HEK293 (cell line): ENCODE measurements around the gene TPBGL.

Experiments
- CTCF ChIA-PET: fragments of 350-600 bp; formaldehyde crosslinking; extraction: SDS; loops from one replicate; lab custom pipeline; 2021; ENCODE audit warnings: antibody characterized with exemption; lab: Yijun Ruan, JAX
- POLR2A ChIA-PET: fragments of 300-600 bp; formaldehyde crosslinking; extraction: SDS; loops from one replicate; lab custom pipeline; 2020; ENCODE audit warnings: antibody characterized with exemption, inconsistent platforms; lab: Yijun Ruan, JAX
- H3K27ac ChIP-seq: fragments of 200-500 bp; sonication (Bioruptor generic); 2 replicates; pipeline ENCODE4 v1.5.1; 2014; ENCODE audit warnings: low read depth, low read length, control low read depth, inconsistent platforms; ENCODE audit errors: extremely low read depth
- H3K36me3 ChIP-seq, 2 experiments: fragments of 200-500 bp in 1 of 2; sonication (Bioruptor generic) in 1 of 2; 1 replicate in 1 of 2; 2 replicates in 1 of 2; pipeline ENCODE4 v1.5.1; 2014 to 2017; ENCODE audit warnings: inconsistent platforms in 2 of 2, low read length in 2 of 2; ENCODE audit not compliant: control insufficient read depth in 2 of 2, insufficient read depth in 1 of 2
- H3K4me1 ChIP-seq: fragments of 200-500 bp; sonication (Bioruptor generic); 2 replicates; pipeline ENCODE4 v1.5.1; 2014; ENCODE audit warnings: mild to moderate bottlenecking, low read length, inconsistent platforms; ENCODE audit not compliant: control insufficient read depth, insufficient read depth
- H3K4me3 ChIP-seq: 2 replicates; pipeline ENCODE4 v1.5.1; 2011; ENCODE audit warnings: low read depth, mild to moderate bottlenecking, control low read depth, low read length, moderate library complexity
- H3K9me3 ChIP-seq: fragments of 200-500 bp; sonication (Bioruptor generic); 2 replicates; pipeline ENCODE4 v1.5.1; 2014; ENCODE audit warnings: low read depth, low read length, inconsistent platforms; ENCODE audit not compliant: control insufficient read depth, insufficient read depth
- MZF1 ChIP-seq: fragments of 450-650 bp; formaldehyde crosslinking; IDR thresholded peaks from 2 replicates; pipeline ENCODE4 v1.5.1; 2017; ENCODE audit warnings: missing biosample characterization, missing genetic modification characterization, borderline replicate concordance
- PRDM6 ChIP-seq: fragments of 450-650 bp; formaldehyde crosslinking; IDR thresholded peaks from 2 replicates; pipeline ENCODE4 v1.5.1; 2017; ENCODE audit warnings: missing biosample characterization, missing genetic modification characterization
- YY1 ChIP-seq: fragments of 450-650 bp; formaldehyde crosslinking; IDR thresholded peaks from 2 replicates; pipeline ENCODE4 v1.5.1; 2018; ENCODE audit warnings: missing biosample characterization, missing genetic modification characterization
- ZBTB1 ChIP-seq: fragments of 450-650 bp; formaldehyde crosslinking; IDR thresholded peaks from 2 replicates; pipeline ENCODE4 v1.5.1; 2016; ENCODE audit warnings: missing biosample characterization, missing genetic modification characterization
- ZBTB17 ChIP-seq: fragments of 450-650 bp; formaldehyde crosslinking; IDR thresholded peaks from 2 replicates; pipeline ENCODE4 v1.5.1; 2016; ENCODE audit warnings: missing biosample characterization, missing genetic modification characterization
- ZBTB49 ChIP-seq: fragments of 450-650 bp; formaldehyde crosslinking; IDR thresholded peaks from 2 replicates; pipeline ENCODE4 v1.5.1; 2016; ENCODE audit warnings: missing biosample characterization, missing genetic modification characterization, low read depth
- ZFP41 ChIP-seq: fragments of 450-650 bp; formaldehyde crosslinking; IDR thresholded peaks from 2 replicates; pipeline ENCODE4 v1.5.1; 2016; ENCODE audit warnings: missing biosample characterization, missing genetic modification characterization, borderline replicate concordance
- ZNF175 ChIP-seq: fragments of 450-650 bp; formaldehyde crosslinking; IDR thresholded peaks from 2 replicates; pipeline ENCODE4 v1.5.1; 2016; ENCODE audit warnings: missing biosample characterization, missing genetic modification characterization
- ZNF221 ChIP-seq: fragments of 450-650 bp; formaldehyde crosslinking; IDR thresholded peaks from 2 replicates; pipeline ENCODE4 v1.5.1; 2017; ENCODE audit warnings: missing biosample characterization, missing genetic modification characterization, borderline replicate concordance
- ZNF311 ChIP-seq: fragments of 450-650 bp; formaldehyde crosslinking; IDR thresholded peaks from 2 replicates; pipeline ENCODE4 v1.5.1; 2017; ENCODE audit warnings: missing biosample characterization, missing genetic modification characterization, borderline replicate concordance
- ZNF335 ChIP-seq: fragments of 450-650 bp; formaldehyde crosslinking; conservative IDR thresholded peaks from 2 replicates; pipeline ENCODE4 v1.5.1; 2016; ENCODE audit warnings: missing biosample characterization, missing genetic modification characterization
- ZNF571 ChIP-seq: fragments of 450-650 bp; formaldehyde crosslinking; IDR thresholded peaks from 2 replicates; pipeline ENCODE4 v1.5.0; 2017; ENCODE audit warnings: missing biosample characterization, missing genetic modification characterization
- ZNF585B ChIP-seq: fragments of 450-650 bp; formaldehyde crosslinking; IDR thresholded peaks from 2 replicates; pipeline ENCODE4 v1.5.1; 2016; ENCODE audit warnings: missing biosample characterization, missing genetic modification characterization
- ZNF626 ChIP-seq: fragments of 450-650 bp; sonication (Bioruptor Pico); formaldehyde crosslinking; IDR thresholded peaks from 2 replicates; pipeline ENCODE4 v1.5.1; 2018; ENCODE audit warnings: missing biosample characterization, missing genetic modification characterization, inconsistent platforms
- ZNF639 ChIP-seq: fragments of 450-650 bp; formaldehyde crosslinking; IDR thresholded peaks from 2 replicates; pipeline ENCODE4 v1.5.1; 2016; ENCODE audit warnings: missing biosample characterization, missing genetic modification characterization
- ZNF830 ChIP-seq: fragments of 450-650 bp; IDR thresholded peaks from 2 replicates; pipeline ENCODE4 v1.5.0; 2018; ENCODE audit warnings: missing biosample characterization, missing genetic modification characterization, low read depth, mild to moderate bottlenecking, moderate library complexity

The TPBGL gene

GRCh38 chr11:75249704-75250103, 9.1 kb downstream of the TPBGL start:
- CTCF ChIA-PET, result interaction anchor here (0.5 to 9.3 kb wide), 19 partner anchors 17 to 1106 kb away, joined by 3 to 273 read pairs (median 5); partner anchors contain the start of gene SLCO2B1
- Histone ChIP-seq H3K4me3 (no peak overlapping the region), H3K27ac (no peak overlapping the region), H3K4me1 (no peaks in the 10 kb centered on the region), H3K9me3 (no peaks in the 10 kb centered on the region), H3K36me3 (no peaks in the 10 kb centered on the region)
- POLR2A ChIA-PET, result no interaction called here
- TF ChIP-seq ZBTB1 (tag by site-specific recombination) (no peak), ZNF335 (tag by site-specific recombination) (no peak), ZNF626 (tag by site-specific recombination) (no peak)
- TF ChIP-seq, all 188 proteins: peak for 0

GRCh38 chr11:75254326-75254725, 13.8 kb downstream of the TPBGL start:
- Histone ChIP-seq H3K4me1 (no peaks in the 10 kb centered on the region), H3K4me3 (no peak overlapping the region), H3K36me3 (no peaks in the 10 kb centered on the region), H3K9me3 (no peaks in the 10 kb centered on the region), H3K27ac (no peak overlapping the region)
- CTCF ChIA-PET, result interaction anchor here (1.3 to 1.7 kb wide), 2 partner anchors 12 to 13 kb away, joined by 3 to 5 read pairs; partner anchors contain the start of gene TPBGL
- no peak for TF ChIP-seq ZFP41 (tag by site-specific recombination)
- TF ChIP-seq ZNF311 (tag by site-specific recombination), result no peak
- TF ChIP-seq ZBTB49, result no peak
- no peak for TF ChIP-seq ZNF639 (tag by site-specific recombination)
- TF ChIP-seq ZNF585B (tag by site-specific recombination), result no peak
- TF ChIP-seq ZNF830 (tag by site-specific recombination), result no peak
- TF ChIP-seq ZBTB1 (tag by site-specific recombination), result no peak
- no peak for TF ChIP-seq MZF1 (tag by site-specific recombination)
- no peak for TF ChIP-seq ZNF175
- no peak for TF ChIP-seq ZNF571 (tag by site-specific recombination)
- no peak for TF ChIP-seq YY1
- TF ChIP-seq ZBTB17 (tag by site-specific recombination), result no peak
- no peak for TF ChIP-seq ZNF221 (tag by site-specific recombination)
- no peak for TF ChIP-seq PRDM6
- POLR2A ChIA-PET, result no interaction called here
